ENCODE measurements around the gene CENPN. TPM values are rescaled to one million over a fixed set of nuclear protein-coding genes. Genes with fewer than 3 reads are reported as not detected.

CENPN gene
- total RNA-seq, 1 experiment from 2014 or later = 76.7 TPM

DNA sequence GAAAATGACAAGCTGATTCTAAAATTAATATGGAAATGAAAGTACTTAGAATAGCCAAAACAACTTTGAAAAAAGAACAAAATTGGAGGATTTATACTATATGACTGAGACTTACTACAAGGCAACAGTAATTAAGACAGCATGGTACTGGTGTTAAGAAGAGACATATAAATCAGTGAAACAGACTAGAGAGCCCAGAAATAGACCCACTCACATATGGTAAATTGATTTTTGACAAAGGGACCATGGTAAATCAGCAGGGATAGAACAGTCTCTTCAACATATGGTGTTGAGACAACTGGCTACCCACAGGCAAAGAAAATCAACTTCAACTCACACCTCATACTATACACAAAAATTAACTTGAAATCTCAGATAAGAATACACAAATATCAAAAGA, 13.2 kb upstream of the CENPN start:
- POLR2A ChIA-PET = interaction anchor here (0.8 kb wide), 1 partner anchor 13 kb away, joined by 3 read pairs; the partner anchor contains the start of genes CENPN and CMC2
- 0 out of 2 replicates have a peak, but pooled peaks cover 3% of the 10 kb centered on the region for H3K9me2 ChIP-seq (ENCODE audit: insufficient read depth)
- H3K27ac ChIP-seq (ENCODE audit: low read depth, low read length) = no peak overlapping the region
- H3K4me2 ChIP-seq (ENCODE audit: low read length) = no peak overlapping the region
- intact Hi-C loops (cut with micrococcal nuclease) = no loop called here
- TF ChIP-seq RAD21 (IDR thresholded peaks at IDR 0.05; ENCODE audit: low read depth) = no peak
- TF ChIP-seq SP1 (IDR thresholded peaks at IDR 0.05; ENCODE audit: low read depth) = no peak
- TF ChIP-seq, protein P1, sequence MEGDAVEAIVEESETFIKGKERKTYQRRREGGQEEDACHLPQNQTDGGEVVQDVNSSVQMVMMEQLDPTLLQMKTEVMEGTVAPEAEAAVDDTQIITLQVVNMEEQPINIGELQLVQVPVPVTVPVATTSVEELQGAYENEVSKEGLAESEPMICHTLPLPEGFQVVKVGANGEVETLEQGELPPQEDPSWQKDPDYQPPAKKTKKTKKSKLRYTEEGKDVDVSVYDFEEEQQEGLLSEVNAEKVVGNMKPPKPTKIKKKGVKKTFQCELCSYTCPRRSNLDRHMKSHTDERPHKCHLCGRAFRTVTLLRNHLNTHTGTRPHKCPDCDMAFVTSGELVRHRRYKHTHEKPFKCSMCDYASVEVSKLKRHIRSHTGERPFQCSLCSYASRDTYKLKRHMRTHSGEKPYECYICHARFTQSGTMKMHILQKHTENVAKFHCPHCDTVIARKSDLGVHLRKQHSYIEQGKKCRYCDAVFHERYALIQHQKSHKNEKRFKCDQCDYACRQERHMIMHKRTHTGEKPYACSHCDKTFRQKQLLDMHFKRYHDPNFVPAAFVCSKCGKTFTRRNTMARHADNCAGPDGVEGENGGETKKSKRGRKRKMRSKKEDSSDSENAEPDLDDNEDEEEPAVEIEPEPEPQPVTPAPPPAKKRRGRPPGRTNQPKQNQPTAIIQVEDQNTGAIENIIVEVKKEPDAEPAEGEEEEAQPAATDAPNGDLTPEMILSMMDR (IDR thresholded peaks at IDR 0.05 in 2 of 3, conservative IDR thresholded peaks at IDR 0.05 in 1 of 3; ENCODE audit: borderline replicate concordance in 1 of 3, insufficient read depth in 1 of 3, low read depth in 2 of 3, low read length in 2 of 3) = no peak
- TF ChIP-seq JUND (IDR thresholded peaks at IDR 0.05) = no peak
- TF ChIP-seq, protein P2, sequence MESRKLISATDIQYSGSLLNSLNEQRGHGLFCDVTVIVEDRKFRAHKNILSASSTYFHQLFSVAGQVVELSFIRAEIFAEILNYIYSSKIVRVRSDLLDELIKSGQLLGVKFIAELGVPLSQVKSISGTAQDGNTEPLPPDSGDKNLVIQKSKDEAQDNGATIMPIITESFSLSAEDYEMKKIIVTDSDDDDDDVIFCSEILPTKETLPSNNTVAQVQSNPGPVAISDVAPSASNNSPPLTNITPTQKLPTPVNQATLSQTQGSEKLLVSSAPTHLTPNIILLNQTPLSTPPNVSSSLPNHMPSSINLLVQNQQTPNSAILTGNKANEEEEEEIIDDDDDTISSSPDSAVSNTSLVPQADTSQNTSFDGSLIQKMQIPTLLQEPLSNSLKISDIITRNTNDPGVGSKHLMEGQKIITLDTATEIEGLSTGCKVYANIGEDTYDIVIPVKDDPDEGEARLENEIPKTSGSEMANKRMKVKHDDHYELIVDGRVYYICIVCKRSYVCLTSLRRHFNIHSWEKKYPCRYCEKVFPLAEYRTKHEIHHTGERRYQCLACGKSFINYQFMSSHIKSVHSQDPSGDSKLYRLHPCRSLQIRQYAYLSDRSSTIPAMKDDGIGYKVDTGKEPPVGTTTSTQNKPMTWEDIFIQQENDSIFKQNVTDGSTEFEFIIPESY (IDR thresholded peaks at IDR 0.05; ENCODE audit: extremely low read depth, insufficient replicate concordance, low read length) = no peak
- no peak for TF ChIP-seq FOSL1 (IDR thresholded peaks at IDR 0.05; ENCODE audit: low read depth)
- TF ChIP-seq ZFX (IDR thresholded peaks at IDR 0.05) = no peak
- no peak for TF ChIP-seq POLR2AphosphoS5 (IDR thresholded peaks at IDR 0.05; ENCODE audit: low read depth, low read length)
- TF ChIP-seq CEBPB (IDR thresholded peaks at IDR 0.05; ENCODE audit: low read depth) = no peak
- no peak for TF ChIP-seq TCF7L2 (IDR thresholded peaks at IDR 0.05; ENCODE audit: borderline replicate concordance, extremely low read depth, insufficient read depth, insufficient read length)
- no peak for TF ChIP-seq EZH2 (IDR thresholded peaks at IDR 0.05)
- TF ChIP-seq EZH2phosphoT487 (IDR thresholded peaks at IDR 0.05; ENCODE audit: borderline replicate concordance) = no peak
- no peak for TF ChIP-seq SRF (IDR thresholded peaks at IDR 0.05; ENCODE audit: low read depth)
- no peak for TF ChIP-seq SIN3A (IDR thresholded peaks at IDR 0.05; ENCODE audit: low read depth)
- no peak for TF ChIP-seq POLR2A (IDR thresholded peaks at IDR 0.05; ENCODE audit: borderline replicate concordance, extremely low read depth, insufficient read depth, insufficient read length)
- TF ChIP-seq, protein P3, sequence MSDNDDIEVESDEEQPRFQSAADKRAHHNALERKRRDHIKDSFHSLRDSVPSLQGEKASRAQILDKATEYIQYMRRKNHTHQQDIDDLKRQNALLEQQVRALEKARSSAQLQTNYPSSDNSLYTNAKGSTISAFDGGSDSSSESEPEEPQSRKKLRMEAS (IDR thresholded peaks at IDR 0.05) = no peak
- TF ChIP-seq EGR1 (IDR thresholded peaks at IDR 0.05; ENCODE audit: low read depth) = no peak
- peaks cover 4% of the 10 kb centered on the region; the same call in 1 of the 2 replicates for H4K20me1 ChIP-seq (ENCODE audit: insufficient read depth)
- no peak overlapping the region for H3K9ac ChIP-seq (ENCODE audit: low read length)
- H3K36me3 ChIP-seq (ENCODE audit: control insufficient read depth in 1 of 2, insufficient read depth in 2 of 2, low read length in 2 of 2) = peaks cover 0 to 6% of the 10 kb centered on the region in 2 experiments; a peak in 2 of 4 replicates
- H3K4me1 ChIP-seq (ENCODE audit: control insufficient read depth in 1 of 2, insufficient read depth in 2 of 2, low read length in 2 of 2) = peaks cover 16 to 36% of the 10 kb centered on the region in 2 experiments
- BruUV-seq (replicated peaks) = no TSS peak
- DNase-seq (ENCODE audit: low read depth, low spot score) (no peak), ATAC-seq (no peak)
- CTCF ChIA-PET = interaction anchor here (1.3 to 2.5 kb wide), 2 partner anchors 11 to 19 kb away, joined by 5 to 13 read pairs; no protein-coding TSS in a partner anchor
- H3K4me3 ChIP-seq (replicated peaks in 1 of 2; ENCODE audit: low read depth in 1 of 2, low read length in 2 of 2) = no peak overlapping the region
- H3K9me3 ChIP-seq (ENCODE audit: control insufficient read depth in 1 of 2, insufficient read depth in 1 of 2, low read depth in 1 of 2, low read length in 2 of 2) = no peaks in the 10 kb centered on the region
- RAD21 ChIA-PET (ENCODE audit: low non-redundant PET in 1 of 2, low total read pairs in 2 of 2, uncharacterized antibody in 2 of 2, unreplicated experiment in 2 of 2) = no interaction called here
- H3K79me2 ChIP-seq (ENCODE audit: insufficient read depth, low read length) = peaks cover 98% of the 10 kb centered on the region
- no peaks in the 10 kb centered on the region for H3K27me3 ChIP-seq (ENCODE audit: insufficient read depth, low read length)
- H2AFZ ChIP-seq (ENCODE audit: low read depth, low read length, poor library complexity, severe bottlenecking) = no peak overlapping the region
